Motor neuron (in vitro differentiated cells): Measurements from ENCODE around the gene OSTN. TPM values are rescaled to one million over a fixed set of nuclear protein-coding genes. Genes with fewer than 3 reads are reported as not detected.
A peak's percentile ranks its signal among the peaks of the same experiment; 100 is the strongest.
"Not testable (repeated sequence)": the region's sequence is repeated elsewhere in the genome, so short reads cannot be mapped to it uniquely, and the experiment has no call there.

Source experiments
- ATAC-seq, 8 experiments: fragments of 200-7000 bp; cut with Tn5 transposase; replicated peaks in 6 of 8; 2 replicates each; pipeline ENCODE4 v1.8.0; 2021; ENCODE audit warnings: mild to moderate bottlenecking in 8 of 8, moderate library complexity in 8 of 8
- H3K27ac ChIP-seq, 2 donors: fragments of 250-450 bp; sonication (Bioruptor Pico); 2 replicates each; pipeline ENCODE4 v1.9.0; 2021; ENCODE audit warnings: antibody characterized with exemption in 2 of 2, mild to moderate bottlenecking in 2 of 2, moderate library complexity in 1 of 2
- H3K4me1 ChIP-seq, 2 donors: fragments of 250-450 bp; sonication (Bioruptor Pico); replicated peaks in 1 of 2; 2 replicates each; pipeline ENCODE4 v1.6.1; 2021; ENCODE audit warnings: antibody characterized with exemption in 2 of 2, mild to moderate bottlenecking in 2 of 2, moderate library complexity in 1 of 2
- H3K4me3 ChIP-seq, 5 donors: fragments of 250-450 bp; sonication (Bioruptor Pico); 2 replicates each; pipeline ENCODE4 v1.9.0; 2021; ENCODE audit warnings: antibody characterized with exemption in 5 of 5, mild to moderate bottlenecking in 5 of 5, moderate library complexity in 4 of 5
- WGBS, 10 experiments: fragments of 450-650 bp; shearing (Covaris generic); methylation state at CpG; one replicate each; pipeline ENCODE4 v1.0.0; 2022; 5-methylcytosine and 5-hydroxymethylcytosine counted together
- in situ Hi-C, 9 experiments: fragments of 400-800 bp; cut with MboI; loops; one replicate each; pipeline ENCODE4 v1.15.0; 2021; ENCODE audit warnings: low sequenced_read_pairs in 9 of 9, low pct_unique_long_range_greater_than_20kb in 2 of 9; ENCODE audit not compliant: unreplicated experiment in 9 of 9
- total RNA-seq, 8 experiments: library from RNA; unstranded; fragments of 300-600 nt; gene quantifications; 2 replicates each; pipeline versions ENCODE4 v1.2.3 to v1.2.4, GENCODE V29; 2022

Gene OSTN
- total RNA-seq, 8 experiments from 2014 or later, result 0.10 to 3.0 (median 0.46) TPM; not detected in 1

DNA sequence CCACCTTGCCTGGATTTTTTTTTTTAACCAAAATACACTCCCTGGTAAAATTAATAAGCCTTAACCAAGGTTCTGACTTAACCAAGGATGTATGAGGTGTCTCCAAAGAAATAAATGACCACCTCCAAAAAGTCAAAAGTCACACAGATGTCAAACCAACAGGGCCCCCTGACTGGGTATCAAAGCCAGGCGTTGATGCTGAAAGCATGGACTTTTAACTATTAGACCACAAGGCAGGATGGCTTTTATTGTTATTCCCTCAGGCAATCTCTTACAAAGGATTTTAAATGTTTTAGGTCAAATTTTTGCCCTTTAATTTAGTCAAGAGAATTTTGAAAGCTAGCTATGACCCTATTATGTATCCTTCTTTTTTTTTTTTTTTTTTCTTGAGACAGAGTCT lies 60.4 kb downstream of the OSTN start:
- H3K27ac ChIP-seq, result no peak overlapping the region
- H3K4me1 ChIP-seq, result peaks cover 0 to 2% of the 10 kb centered on the region in 2 donors
- ATAC-seq, result no peak
- no peak overlapping the region for H3K4me3 ChIP-seq
- in situ Hi-C loops, result no loop called here
- 0 to 100% (median 50%) methylated on average over 1 of the region's 1 CpG; no CpG with 5 or more reads in 5 of the 10 experiments for WGBS, 10 experiments

DNA sequence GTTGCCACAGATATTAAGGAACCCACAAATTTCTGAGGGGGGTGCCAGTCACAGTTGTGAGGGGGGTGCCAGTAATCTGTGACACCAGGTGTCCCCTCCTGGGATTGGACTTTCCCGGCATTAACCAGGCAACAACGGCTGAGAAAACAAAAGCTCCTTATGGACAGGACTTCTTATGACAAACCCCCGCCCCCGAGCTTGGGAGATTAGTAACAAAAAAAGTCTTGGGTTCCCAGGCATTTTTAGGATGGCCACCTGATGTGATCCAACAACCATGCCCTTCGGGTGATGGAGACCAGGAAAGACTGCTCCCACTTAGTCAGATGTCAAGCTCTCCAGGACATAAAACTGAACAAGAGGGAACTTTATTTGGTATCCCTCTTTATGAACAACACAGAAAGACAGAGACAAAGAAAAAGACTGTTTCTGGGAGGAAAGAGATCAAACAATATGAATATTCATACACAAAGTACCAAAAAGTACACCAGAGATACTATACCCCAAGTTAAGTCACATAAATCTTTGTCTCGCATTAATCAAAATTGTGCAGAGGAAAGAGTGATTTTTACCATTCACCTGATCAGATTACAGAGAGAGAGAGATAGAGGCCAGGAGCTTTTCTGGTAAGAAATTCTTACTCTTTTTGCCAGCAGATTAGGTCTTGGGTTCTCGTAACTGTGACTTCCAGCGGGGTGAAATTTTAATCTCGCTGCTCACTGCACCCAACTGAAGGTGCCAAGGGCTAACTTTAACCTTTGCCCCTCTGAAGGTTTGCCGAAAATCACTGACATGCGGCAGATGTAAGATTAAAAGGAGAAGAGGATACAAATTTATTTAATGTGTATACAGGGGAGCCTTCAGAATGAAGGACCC lies 61.6 kb downstream of the OSTN start:
- 64 to 100% (median 83%) methylated on average over 2 to 10 of the region's 11 CpGs for WGBS, 10 experiments
- ATAC-seq, result no peak
- Histone ChIP-seq H3K4me3 (no peak overlapping the region), H3K4me1 (peaks cover 0 to 2% of the 10 kb centered on the region in 2 donors), H3K27ac (no peak overlapping the region)
- in situ Hi-C loops, result no loop called here

DNA sequence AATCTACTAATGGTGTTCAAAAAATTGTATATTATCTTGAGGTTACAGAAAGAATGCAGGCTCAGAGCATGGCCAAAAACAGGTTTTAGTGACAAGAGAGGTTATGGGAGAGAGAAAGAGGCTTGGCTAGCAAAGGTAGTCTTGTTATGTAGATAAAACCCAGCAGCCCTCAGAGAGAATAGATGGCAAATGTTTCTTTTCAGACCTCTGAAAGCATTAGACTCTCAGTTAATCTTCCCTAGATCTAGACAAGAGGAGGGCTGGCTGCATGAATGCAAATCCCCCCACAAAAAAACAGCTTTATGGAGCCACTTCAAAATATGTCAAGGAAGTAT lies 62.2 kb downstream of the OSTN start:
- no peak for ATAC-seq
- no peak overlapping the region for H3K4me3 ChIP-seq
- H3K27ac ChIP-seq, result no peak overlapping the region
- in situ Hi-C loops, result no loop called here
- H3K4me1 ChIP-seq, result peaks cover 0 to 2% of the 10 kb centered on the region in 2 donors

DNA sequence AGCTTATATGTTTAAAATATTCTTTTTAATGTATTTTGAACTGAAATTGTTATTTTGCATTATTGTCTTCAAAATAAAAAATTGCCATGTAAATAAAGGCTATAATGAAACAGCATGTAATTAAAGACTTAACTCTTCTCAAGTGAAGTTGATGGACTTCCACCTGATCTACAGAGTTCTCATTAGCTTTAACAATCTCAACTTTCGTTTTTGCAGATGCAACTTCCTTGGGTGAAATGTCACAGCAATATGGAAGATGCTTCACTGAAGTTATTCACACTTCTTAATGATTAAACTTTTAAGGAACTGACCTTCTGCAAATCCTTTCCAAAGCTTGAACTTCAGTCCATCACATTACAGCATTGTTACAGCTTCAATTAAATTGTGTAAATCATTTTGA lies 63.6 kb downstream of the OSTN start:
- H3K4me3 ChIP-seq, result no peak overlapping the region
- H3K27ac ChIP-seq, result no peak overlapping the region
- in situ Hi-C loops, result no loop called here
- no peak for ATAC-seq
- H3K4me1 ChIP-seq, result peaks cover 0 to 2% of the 10 kb centered on the region in 2 donors
- 38 to 92% (median 80%) methylated on average over 1 of the region's 1 CpG; no CpG with 5 or more reads in 5 of the 10 experiments for WGBS, 10 experiments

DNA sequence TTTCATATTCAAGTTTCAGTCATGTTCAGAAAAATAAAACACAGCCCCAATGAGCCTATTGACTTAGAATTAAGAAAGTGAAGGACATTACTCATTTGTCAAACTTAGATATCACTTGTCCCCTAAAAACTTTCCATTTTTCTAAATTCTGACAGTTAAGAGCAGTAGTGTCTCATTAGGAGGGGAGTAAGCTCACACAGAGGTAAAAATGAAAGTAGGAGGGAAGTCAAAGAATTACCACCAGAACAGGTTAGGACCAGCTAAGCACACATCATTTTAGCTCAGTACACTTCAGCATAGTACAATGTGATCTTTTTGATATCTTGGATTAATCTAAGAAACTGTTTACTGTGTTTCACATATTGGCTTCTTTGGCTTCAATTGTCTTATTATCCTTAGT lies 64.3 kb downstream of the OSTN start:
- H3K27ac ChIP-seq, result no peak overlapping the region
- no peak overlapping the region for H3K4me3 ChIP-seq
- ATAC-seq, result no peak
- in situ Hi-C loops, result no loop called here
- peaks cover 0 to 2% of the 10 kb centered on the region in 2 donors for H3K4me1 ChIP-seq

DNA sequence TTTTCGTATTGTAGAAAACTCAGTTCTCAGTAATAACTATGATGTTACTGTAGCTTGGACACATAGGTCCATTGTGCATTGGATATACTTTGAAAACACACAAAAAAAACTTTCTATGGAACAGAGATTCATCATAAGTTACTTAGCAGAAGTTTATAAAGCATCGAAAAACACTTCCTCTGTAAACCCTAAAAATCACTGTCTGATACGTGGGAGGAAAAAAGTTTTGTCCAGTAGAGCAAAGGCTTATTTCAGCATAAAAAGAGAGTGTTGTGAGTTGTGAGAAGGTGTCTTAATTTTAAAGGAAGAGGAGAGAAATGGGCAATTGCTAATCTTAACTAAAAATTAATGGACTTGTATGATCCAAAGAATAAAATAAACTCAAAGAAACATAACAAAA lies 64.8 kb downstream of the OSTN start:
- Histone ChIP-seq H3K4me1 (peaks cover 0 to 2% of the 10 kb centered on the region in 2 donors), H3K27ac (no peak overlapping the region), H3K4me3 (no peak overlapping the region)
- in situ Hi-C loops, result no loop called here
- ATAC-seq, result no peak
- 40 to 96% (median 77%) methylated on average over 2 to 3 of the region's 3 CpGs for WGBS, 10 experiments

DNA sequence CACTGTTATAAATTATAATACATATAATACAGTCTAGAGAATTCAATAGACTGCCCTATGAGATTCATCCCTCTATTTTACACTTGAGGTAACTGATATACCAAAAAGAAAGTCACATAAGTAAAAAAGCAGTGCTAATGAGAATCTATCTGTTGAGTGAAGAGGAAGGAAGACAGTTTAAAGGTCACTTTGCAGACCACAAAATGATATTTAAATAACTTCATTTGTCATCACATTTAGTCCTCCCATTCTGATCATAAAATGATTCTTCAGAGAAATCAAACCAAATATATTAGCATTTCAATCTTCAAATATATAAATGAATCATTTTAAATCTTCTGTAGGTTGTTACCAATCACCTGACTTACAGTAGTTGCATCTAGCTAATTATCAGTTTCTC lies 69.7 kb downstream of the OSTN start:
- in situ Hi-C loops, result no loop called here
- ATAC-seq, result no peak
- H3K4me3 ChIP-seq, result no peak overlapping the region
- no peaks in the 10 kb centered on the region for H3K4me1 ChIP-seq
- no peak overlapping the region for H3K27ac ChIP-seq

DNA sequence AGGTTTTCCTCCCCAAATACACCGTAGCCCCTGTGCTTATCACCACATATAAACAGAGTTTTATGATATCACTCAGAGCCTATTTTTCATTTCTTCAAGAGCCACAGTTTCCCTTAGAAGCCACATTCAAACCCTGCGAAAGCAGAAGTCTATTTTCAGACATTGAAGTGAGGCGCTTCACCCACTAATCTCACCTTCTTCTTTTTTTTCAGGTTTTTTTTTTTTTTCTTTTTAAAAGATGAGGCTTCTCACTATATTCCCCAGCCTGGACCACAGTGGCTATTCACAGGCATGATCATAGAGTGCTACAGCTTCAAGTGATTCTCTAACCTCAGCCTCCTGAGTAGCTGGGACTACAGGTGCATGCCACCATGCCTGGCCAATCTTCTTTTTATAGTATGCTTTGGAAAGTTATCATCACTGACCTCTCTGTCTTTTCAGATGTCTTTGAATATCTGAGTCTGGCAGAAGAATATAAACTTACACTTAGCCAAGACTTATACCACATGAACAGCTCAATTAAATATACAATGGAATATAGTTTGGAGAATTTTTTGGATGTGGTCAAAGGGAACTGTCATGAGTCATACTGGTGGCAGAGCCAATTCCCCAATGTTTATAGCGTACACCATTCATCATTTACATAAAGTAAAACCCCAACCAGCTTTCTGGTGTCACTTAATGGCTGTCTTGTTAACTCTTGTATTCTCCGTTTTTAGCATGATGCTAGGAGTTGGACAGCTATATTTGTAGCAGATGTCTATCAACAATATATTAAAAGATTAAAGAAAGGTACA lies 70.4 kb downstream of the OSTN start:
- H3K27ac ChIP-seq, result no peak overlapping the region
- H3K4me1 ChIP-seq, result no peaks in the 10 kb centered on the region
- H3K4me3 ChIP-seq, result no peak overlapping the region
- in situ Hi-C loops, result no loop called here
- no peak for ATAC-seq
- 50 to 100% (median 75%) methylated on average over 3 to 5 of the region's 5 CpGs for WGBS, 10 experiments

DNA sequence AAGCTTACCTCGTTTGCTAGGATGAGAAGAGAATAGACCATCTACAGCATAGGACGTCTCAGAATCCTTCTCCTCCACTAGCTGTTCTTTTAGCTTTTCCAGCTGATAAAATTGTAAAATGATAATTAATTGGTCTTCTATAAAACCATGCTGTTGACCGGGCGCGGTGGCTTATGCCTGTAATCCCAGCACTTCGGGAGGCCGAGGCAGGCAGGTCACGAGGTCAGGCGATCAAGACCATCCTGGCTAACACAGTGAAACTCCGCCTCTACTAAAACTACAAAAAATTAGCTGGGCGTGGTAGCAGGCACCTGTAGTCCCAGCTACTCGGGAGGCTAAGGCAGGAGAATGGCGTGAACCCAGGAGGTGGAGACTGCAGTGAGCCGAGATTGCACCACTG lies 76.2 kb downstream of the OSTN start:
- 62 to 93% (median 84%) methylated on average over 1 to 14 of the region's 14 CpGs; no CpG with 5 or more reads in 1 of the 10 experiments for WGBS, 10 experiments
- H3K27ac ChIP-seq, in situ Hi-C loops, ATAC-seq, H3K4me1 ChIP-seq, H3K4me3 ChIP-seq: not testable (repeated sequence)

DNA sequence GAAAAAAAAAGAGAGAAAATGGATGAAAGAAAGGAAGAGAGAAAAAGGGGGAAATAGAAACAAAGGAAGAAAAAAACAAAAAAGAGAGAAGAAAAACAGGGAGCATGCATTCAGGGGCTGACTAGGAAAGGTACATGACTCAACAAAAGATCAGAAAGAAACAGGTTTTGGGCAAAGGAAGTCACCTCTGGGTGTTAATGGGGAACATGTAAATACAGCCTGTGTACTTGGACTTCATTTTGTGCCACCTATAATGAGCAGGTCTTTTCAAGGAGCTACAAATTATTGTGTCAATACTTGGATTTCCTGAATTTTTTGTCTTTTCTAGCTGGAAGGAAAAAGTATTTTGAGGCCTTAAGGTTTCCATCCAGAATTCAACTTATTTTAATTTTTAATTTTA lies 76.7 kb downstream of the OSTN start:
- Histone ChIP-seq H3K4me3 (no peak overlapping the region), H3K27ac (no peak overlapping the region), H3K4me1 (peaks cover 0 to 5% of the 10 kb centered on the region in 2 donors)
- in situ Hi-C loops, result no loop called here
- no peak for ATAC-seq

DNA sequence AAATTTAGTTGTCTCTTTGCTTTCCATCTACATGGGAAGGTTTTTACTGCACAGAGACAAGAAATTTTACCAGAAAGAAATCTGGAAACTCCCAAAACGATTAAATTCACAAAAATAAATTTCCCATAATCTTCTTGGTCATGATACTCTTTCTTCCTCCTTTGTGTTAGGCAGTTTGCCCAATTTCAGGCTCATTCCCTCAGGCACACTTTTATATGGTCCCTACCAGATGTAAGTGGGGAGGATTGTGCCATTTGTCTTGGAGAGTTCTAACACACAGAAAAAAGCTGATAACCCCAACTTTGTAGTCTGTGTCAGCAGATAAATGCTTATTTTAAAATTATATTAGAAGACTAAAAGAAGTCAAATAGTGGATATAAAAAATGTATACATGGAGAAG lies 81.1 kb downstream of the OSTN start:
- no peak overlapping the region for H3K27ac ChIP-seq
- H3K4me3 ChIP-seq, result no peak overlapping the region
- in situ Hi-C loops, result no loop called here
- 0 to 58% (median 24%) methylated on average over 1 of the region's 1 CpG; no CpG with 5 or more reads in 4 of the 10 experiments for WGBS, 10 experiments
- no peak for ATAC-seq
- peaks cover 0 to 24% of the 10 kb centered on the region in 2 donors for H3K4me1 ChIP-seq

DNA sequence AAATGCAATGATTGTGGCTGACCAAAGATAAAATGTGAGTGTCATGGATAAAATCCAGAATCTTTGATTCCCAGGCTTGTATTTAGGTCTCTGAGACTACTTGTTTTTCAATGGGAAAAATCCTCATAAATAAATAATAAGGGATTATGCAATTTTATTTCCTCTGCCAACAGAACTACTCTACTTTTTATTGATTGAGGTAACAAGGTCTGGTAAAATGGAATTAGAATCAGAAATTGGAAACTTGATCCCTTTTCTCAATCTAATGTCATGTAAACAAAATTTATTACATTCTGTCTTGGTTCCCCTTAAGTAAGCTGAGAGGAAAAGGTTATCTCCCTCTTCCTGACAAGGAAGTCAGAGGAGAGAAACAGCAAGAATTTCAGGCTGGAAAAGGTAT lies 81.8 kb downstream of the OSTN start:
- H3K4me1 ChIP-seq, result peaks cover 0 to 24% of the 10 kb centered on the region in 2 donors
- no peak overlapping the region for H3K27ac ChIP-seq
- in situ Hi-C loops, result no loop called here

DNA sequence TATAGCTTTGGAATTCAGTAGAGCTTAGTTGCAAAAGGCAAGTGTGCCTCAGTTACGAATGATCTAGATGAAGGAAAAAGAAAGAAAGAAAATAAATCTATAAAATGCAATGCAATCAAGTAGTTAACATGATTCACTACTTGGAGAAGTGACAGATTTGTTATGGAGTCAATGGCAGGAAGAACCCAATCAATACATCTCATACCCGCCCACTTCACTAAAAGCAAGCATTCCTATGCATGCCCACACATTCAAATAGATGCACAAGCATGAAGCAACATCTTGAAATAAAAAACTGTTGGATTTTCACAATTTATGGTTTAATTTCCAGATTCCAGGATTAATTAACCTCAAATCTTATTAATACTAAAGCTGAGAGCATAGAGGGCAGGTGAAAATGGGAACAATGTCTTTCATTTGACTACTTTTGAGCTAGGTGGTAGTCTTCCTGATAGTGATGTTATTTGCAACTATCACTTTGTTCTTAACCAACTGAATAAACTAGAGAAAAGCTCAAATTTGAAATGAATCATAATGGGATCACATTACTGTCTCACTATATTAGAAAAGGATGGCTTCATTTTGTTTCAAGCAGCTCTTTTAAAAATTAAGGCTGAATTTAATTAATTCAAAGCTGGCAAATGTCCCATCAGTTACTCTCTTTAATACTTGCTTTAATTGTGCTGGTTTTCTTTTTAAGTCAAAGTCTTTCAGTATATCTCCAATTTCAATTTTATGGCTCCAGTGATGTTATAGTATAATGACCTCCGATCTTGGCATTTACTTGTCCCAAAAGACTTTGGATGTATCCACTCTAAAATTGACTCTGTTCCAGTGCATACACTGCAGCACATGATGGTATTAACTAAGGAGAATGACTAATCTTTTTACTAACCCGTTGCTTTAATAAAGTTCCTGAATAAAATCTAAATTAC lies 83.5 kb downstream of the OSTN start:
- in situ Hi-C loops, result no loop called here

More for the DNA sequence above, 81.8 kb downstream of the OSTN start:
- no peak overlapping the region for H3K4me3 ChIP-seq
- ATAC-seq, result no peak

More for the DNA sequence above, 83.5 kb downstream of the OSTN start:
- WGBS, 10 experiments, result 11 to 93% (median 61%) methylated on average over 1 to 4 of the region's 4 CpGs
- H3K27ac ChIP-seq, result no peak overlapping the region
- peaks cover 0 to 24% of the 10 kb centered on the region in 2 donors for H3K4me1 ChIP-seq
- H3K4me3 ChIP-seq, result no peak overlapping the region
- peak in 2 of 8 experiments; percentile 28 to 78 for ATAC-seq
